SK-N-DZ (cell line): ENCODE data around the gene RNF152.
A peak's percentile ranks its signal among the peaks of the same experiment; 100 is the strongest.

ENCODE experiments used
- DNase-seq: peaks from one replicate; pipeline ENCODE4 v3.0.0-alpha.2; 2015; ENCODE audit warnings: low spot score

RNF152 gene

GRCh38 chr18:61894751-61895524 is 2.1 kb upstream of the RNF152 start:
- no peak for DNase-seq

- peak; percentile 52 for DNase-seq
These were observed 1.4 kb upstream of the RNF152 start for GRCh38 chr18:61893971-61894750.

DNA sequence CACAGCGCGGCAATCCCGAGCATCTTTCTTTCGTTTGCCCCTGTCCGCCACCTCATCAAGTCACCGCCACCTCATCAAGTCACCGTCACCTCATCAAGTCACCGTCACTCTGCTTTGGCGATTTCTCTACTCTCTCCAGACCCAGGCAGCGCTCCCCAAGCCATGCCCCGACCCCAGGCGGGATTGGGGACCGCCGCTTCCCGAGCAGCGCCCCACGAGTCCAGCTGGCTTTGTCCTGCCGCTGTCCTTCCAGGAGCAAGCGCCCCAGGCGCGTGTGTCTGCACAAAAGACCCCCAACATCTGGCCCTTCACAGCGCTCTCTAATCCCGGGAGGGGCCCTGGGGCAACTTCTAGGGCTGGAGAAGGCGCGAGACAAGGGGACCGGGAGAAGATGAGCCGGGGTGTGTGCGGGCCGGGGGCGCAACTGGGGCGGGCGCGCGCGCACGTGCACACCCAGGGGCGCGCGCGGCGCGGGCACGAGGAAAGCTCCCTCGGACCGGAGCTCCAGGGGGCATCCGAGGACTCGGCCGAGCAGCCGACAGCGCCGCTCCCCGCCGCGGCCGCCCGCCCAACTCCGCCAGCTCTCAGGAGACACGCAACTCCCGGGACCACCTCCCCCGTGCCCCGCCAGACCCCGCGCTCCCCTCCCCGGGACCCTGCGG is 633 bp upstream of the RNF152 start:
- DNase-seq = peak; percentile 61

DNA sequence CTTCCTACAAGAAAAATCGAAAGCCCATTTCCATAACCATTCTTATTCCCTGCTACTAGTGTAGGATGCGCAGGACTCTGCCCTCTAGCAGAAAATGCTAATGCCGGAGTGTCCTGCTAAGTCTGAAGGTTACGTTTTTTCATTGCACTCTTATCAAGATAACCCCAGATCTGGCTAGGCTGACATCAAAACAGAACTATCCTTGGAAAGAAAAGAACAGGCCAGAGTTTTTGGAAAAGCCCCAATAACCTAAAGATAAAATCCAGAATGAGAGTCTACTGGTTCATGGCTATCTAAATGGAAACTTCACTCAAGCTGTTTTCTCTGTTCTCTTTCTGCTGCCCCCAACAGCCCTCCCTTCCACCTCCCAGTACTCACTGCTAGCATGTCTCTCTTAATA is 913 bp downstream of the RNF152 start:
- no peak for DNase-seq

GRCh38 chr18:61891271-61891670 is 1.5 kb downstream of the RNF152 start:
- no peak for DNase-seq

GRCh38 chr18:61890344-61890743 is 2.5 kb downstream of the RNF152 start:
- DNase-seq = no peak

DNA sequence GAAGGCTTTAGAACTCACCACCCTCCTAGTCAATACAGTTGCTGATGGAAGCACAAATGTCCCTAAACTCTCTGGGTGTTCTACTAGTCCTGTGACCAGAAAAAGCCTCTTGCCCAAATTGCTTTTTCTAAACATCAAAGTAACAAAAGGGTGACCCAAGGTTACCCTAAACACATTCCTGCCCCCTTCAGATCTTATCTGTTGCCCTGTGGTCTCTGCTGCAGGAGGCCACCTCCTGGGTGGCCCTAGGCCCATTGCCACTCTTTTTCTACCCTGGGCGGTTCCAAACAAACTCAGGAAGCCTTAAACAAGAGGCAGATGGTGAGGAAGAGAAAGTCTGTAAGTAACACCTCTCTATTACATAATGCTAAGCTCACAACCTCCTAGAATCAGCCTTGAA is 3.3 kb downstream of the RNF152 start:
- DNase-seq = no peak

DNA sequence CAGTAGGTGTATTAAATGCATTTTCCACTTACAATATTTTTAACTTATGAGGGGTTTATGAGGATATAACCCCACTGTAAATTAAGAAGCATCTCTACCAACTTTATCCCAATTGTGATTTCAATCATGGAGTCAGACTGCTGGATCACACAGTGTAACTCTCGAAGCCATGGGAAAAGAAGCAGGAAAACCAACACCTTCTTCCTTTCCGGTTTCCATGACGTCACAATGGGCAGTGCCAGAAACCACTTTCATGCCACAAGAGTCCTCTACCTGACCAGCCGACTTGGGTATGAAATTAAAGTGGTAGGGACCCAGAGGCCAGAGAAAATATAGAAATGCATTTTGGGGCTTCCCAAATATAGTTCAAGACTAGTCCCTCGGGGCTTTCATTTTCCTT is 4.2 kb downstream of the RNF152 start:
- DNase-seq = no peak

- DNase-seq = no peak
These were observed 5.0 kb downstream of the RNF152 start for GRCh38 chr18:61887838-61888237.

- DNase-seq = no peak
These were observed 9.3 kb downstream of the RNF152 start for GRCh38 chr18:61883547-61883946.

DNA sequence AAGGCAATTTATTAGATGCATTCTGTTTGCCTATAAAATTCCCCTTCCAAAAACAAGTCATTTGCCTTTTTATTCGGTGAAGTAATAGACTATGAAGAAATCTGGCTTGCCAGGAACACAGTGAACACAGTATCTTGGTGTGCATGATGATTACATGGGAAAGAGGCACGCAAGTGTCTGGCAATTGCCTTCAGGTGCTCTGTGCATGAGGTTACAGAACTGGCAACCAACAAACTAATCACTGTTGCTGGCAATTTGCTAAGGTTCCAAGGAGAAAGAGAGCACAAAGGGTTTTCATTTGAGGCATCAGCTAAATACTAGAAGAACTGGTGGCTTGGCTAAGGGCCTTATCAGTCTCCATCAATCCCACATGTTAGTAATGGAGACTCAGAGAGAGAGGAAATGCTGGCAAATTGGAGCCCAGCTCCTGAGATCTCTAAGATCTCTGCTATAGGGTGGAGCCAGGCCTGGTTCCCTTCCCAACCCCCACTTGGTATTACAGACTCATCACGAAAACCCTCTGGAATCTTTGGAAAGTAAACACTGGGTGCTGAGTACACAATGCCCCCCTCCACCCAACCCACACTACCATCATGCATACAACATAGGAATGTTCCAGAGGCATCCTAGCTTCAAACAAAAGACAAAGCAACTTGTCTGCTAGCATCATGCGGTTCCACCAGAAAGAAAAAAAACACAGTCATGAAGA is 10.4 kb downstream of the RNF152 start:
- DNase-seq = peak; percentile 63

DNA sequence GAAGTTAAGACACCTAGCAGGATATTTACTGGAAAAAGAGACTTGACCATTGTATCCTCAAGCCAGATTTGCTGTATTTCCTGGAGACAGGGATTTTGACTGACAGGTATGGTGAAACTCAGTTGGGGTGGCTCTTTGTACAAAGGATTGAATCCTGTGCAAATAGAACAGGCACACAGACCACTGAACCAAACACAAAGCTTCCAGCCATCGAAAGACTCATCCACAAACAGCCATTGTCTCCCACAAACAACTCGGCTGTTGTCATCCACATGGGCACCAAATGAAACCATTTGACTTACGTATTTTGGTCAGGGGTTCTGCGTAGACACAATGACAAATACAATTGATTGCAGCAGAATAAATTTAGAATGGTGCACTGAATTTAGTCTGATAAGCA is 15.9 kb downstream of the RNF152 start:
- no peak for DNase-seq

GRCh38 chr18:61870151-61870550 is 22.7 kb downstream of the RNF152 start:
- no peak for DNase-seq

DNA sequence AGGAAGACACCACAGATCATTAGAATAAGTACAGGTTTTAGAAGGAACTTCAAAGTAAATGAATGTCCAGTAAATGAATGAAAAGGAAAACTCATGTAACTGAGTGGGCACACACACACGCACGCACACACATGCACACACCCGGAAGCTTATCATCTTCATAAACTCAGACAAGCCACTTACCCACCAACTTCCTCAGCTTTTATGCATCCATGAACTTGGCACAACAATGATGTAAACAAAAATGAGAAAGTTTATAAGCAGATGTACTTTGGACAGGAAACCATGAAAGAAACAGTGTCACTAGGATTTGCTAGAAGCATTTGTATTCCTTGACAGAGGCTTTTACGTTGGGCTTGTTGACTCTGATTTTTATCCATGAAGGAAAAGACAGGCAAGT is 23.2 kb downstream of the RNF152 start:
- DNase-seq = no peak

- DNase-seq = no peak
These were observed 27.2 kb downstream of the RNF152 start for GRCh38 chr18:61865466-61866175.

GRCh38 chr18:61861372-61861771 is 31.4 kb downstream of the RNF152 start:
- no peak for DNase-seq

DNA sequence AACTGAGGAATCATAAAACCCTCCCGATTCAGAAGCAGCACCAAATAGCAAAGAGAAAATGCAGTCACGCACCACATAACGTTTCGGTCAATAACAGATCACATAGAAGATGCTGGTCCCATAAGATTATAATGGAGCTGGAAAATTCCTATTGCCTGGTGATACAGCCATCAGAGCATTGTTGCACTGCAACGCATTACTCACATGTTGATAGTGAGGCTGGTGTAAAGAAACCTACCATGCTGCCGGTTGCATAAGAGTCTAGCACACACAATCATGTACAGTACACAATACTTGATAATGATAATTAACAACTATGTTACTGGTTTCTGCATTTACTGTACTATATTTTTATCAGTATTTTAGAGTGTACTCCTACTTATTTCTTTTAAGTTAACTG is 32.5 kb downstream of the RNF152 start:
- no peak for DNase-seq

GRCh38 chr18:61859113-61859512 is 33.7 kb downstream of the RNF152 start:
- no peak for DNase-seq

- no peak for DNase-seq
These were observed 36.1 kb downstream of the RNF152 start for GRCh38 chr18:61856678-61857077.

DNA sequence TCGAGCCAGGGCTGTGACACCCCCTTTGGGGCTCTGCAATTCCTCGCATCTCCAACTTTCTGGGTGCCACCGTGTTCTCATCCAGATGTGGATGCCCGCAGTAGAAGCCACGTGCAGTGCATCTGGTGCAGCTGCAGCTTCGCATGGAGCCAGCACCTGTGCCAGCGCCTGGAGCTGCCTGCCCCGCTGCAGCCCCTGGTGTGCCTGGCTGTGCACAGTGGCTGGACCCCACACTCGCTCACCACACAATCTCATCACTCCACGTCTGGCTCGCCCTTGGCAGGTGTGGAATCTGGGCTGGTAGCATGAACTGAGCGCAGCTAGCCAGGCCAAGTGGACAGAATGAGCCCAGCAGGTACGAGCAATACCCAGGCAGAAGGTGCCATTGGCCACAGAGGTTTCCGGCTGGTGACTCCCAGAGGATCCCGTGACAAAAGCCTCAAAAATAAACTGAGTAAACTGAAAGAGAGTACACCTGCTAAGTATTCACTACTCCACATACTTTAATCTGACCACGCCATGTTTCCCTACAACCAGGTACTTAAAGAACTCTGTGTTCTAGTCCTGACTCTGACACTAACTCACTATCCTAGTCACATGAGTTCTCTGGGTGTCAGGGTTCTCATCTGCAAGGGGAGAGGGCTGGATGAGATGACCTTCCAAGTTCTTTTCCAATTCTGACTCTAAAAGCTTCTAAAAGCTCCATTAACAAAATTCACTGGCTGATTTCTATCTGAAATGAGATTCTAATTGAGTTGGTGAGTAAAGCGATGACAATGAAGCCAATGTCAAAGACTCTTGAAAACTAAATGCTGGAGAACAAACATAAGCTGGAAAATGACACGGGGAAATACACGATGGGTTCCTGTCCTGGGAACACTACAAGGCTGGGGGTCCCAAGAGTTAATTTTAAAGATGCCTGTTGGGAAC is 37.1 kb downstream of the RNF152 start:
- DNase-seq = peak; percentile 59
